Stimulated activated CD4-positive, alpha-beta T cell treated with anti-CD3 and anti-CD28 coated beads, Interleukin-4, amount 100 ng/mL, for 48 hours (primary cell): ENCODE data around the gene EFR3B.

Experiments used
- DNase-seq, 2 donors: peaks; one replicate each; pipeline ENCODE4 v3.0.0-alpha.2; 2020; ENCODE audit warnings: low read depth in 2 of 2

The EFR3B gene

GRCh38 chr2:25034081-25034480 is 7.8 kb upstream of the EFR3B start:
- no peak for DNase-seq

- no peak for DNase-seq
Observed at GRCh38 chr2:25035537-25036220, 6.2 kb upstream of the EFR3B start.

- DNase-seq: no peak
Observed at GRCh38 chr2:25036221-25036559, 5.7 kb upstream of the EFR3B start.

DNA sequence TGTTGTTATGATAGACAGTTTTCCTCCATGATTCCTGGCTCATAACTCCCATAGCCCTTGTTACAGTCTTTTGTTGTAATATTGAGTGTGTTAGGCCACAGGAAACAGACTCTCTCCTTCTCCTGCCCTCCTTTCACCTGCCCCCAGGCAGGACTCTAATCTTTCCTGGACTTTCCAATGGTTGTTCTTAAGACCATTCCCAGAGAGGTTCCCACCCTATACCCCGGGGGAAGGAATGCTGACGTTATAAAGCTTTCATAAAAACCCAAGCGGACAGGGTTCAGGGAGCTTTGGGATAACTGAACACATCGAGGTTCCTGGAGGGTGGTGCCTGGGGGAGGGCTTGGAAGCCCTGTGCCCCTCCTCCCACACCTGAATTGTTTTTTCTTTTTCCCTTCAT is 2.8 kb upstream of the EFR3B start:
- no peak for DNase-seq

GRCh38 chr2:25041307-25041927 is 459 bp upstream of the EFR3B start:
- peak in 1 of 2 donors; percentile 22 for DNase-seq

DNA sequence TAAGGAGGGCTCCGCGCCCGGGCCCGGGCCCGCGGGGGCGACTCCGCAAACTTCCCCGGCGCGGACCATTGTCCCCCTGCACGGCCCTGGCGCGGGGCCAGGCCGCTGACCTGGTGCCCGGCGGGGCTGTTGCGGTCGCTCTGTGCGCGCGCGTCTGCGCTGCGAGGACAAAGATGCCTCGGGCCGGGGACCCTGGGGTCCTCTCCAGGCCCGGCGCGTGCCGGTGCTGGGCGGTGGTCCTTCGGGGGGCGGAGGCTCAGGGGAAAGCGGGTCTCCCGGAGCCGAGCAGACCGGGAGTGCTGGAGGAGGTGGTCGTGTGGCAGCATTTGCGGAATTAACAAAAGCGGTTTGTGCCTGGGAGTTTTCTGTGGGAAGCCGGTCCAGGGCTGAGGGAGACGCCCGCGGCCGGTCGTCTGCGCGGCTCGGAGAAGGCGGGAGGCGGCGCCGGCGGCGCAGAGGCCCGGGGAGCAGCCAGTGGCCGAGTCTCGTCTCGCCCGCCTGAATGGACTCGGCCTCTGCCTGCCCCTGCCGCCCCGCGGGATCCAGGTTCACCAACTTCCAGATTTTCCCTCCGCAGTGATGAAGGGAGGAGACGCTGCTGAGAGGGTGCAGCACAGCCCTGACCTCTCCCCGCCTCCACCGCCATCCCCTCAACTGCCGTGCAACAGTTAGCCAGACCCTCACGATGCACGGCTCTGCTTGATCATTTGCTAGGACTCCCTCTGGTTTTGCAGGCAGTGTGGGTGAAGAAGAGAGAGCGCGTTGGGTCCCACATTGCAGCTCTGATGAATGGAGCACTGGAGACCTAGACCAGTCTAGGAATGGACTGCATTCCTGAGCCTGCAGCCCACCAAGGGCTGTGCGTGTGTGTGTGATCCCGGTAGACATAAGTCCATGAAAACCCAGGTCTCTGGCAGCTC is 705 bp downstream of the EFR3B start:
- DNase-seq: peak in 1 of 2 donors; percentile 3

DNA sequence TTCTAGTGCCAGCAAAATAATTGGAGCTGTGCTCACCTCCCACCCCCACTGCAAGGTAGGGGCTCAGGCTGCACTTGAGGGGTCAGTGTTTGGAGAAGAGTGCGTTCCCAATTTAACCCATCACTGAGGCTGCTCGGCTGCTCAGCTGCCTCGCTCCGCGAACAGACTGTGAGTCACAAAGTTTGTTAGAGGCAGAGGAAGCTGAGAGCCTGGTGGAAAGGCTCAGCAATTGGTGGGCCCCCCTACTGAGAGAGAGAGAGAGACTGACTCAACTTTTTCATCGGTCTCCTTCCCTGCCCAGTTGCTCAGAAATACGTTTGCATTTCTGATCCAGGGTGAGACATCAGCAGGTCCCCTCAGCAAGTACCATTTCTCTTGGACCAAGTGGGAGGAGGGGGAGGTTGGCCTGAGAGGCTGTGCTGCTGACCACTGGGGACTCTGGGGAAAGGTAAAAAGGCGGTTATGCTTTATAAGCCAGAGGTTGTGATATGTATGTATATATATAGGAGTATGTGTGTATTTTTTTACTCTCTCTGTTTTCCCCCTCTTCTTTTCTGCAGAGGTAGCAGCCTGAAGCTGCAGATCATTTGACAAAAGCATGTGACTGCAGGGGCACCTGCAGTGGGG is 1.5 kb downstream of the EFR3B start:
- peak; percentile 47 to 49 for DNase-seq

DNA sequence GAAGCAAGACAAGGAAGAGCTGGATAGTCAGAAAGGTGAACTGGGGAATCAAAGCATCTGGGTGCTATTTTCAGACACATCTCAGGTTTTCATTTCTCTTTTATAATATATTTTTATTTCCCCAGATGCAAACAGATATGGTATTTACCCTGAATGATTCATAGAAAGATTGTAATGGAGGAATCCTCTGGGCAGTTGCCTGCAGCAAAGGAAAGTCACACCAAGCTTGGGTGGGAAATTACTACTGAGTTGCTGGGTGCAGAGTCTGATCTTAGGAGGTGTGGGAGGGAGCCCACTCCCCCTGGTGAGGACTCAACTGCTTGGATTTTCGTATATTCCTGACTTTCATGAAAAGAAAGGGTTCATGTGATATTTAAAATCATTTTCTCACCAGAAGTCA is 2.1 kb downstream of the EFR3B start:
- DNase-seq: no peak

- no peak for DNase-seq
Observed at GRCh38 chr2:25044990-25045389, 3.1 kb downstream of the EFR3B start.

DNA sequence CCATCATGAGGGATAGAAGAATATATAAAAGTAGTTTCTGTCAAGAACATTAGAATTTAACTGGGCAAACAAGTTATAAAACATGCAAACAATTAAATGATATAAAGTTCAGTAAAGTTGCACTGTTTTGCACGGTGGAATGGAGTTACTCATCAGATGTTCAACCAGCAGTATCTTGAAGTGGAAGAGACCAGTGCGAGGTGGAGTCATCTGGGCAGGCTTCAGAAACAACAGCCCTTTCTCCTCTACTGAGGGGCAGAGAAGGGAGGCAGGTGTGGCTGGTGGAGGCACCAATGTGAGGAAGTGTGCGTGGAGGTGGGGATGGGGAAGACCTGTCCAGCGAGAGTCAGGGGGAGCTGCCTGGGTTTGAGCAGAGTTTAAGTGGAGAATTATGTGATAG is 7.5 kb downstream of the EFR3B start:
- no peak for DNase-seq

GRCh38 chr2:25050128-25050527 is 8.3 kb downstream of the EFR3B start:
- DNase-seq: no peak

DNA sequence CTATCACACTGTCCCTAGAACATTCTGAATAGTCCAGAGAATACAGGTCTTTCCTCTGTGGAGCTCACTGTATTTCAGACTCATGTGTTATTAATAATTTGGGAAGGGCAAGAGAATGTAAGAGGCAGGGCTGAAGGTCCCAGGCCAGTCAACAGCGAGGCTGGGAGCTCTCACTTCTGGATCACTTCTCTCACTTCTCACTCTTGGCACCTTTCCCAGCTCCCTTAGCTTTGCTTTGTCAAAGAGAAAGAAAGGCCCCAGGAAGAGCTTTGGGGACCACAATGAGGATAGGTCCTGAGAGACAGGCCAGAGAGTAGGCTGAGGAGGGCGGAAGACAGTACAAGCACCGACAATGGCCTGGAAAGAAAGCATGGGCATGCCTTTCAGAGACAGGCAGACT is 11.2 kb downstream of the EFR3B start:
- DNase-seq: no peak

GRCh38 chr2:25054720-25055119 is 12.8 kb downstream of the EFR3B start:
- no peak for DNase-seq

DNA sequence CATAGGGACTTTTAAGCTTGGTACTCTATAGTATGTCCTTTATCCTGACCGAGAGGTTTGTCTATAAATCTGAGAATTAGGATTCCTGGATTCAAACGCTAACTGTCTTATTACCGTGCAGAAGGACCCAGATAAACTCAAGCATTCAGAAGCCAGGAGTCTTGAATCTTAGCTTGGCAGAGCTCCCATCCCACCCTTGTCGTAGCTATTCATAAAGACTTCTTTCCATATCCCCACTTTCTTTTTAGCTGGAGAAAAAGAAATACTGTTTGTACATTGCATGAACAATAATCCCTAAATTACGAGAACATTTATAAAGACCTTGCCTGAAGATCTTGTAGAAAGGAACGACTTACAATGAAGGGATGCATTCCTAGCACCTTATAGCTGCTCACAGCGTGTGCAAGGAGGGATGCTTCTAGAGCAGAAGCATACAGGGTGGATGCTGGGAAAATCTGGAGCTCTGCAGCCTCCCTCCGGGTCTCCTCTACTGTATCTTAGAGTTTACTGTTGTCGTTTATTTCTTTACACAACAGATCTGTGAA is 13.6 kb downstream of the EFR3B start:
- no peak for DNase-seq

GRCh38 chr2:25056098-25056821 is 14.4 kb downstream of the EFR3B start:
- no peak for DNase-seq

DNA sequence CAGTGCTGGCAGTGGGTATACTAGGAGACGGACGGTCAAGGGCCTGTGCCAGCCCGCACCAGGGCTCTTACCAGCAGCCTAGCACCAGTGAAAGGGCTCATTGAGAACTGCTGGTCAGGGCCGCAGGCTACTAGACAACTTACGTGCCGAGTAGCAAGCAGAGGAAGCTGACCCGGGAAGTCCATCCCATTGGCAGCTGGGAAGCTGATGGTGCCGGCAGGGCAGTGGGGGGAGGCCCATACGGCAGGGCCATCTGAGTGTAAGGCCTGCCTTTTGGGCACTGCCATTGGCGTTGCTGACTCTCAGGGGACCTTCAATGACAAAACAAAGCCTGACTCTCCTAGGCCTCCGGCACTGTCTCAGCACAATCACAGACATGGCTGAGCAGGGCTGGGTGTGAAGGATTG is 20.6 kb downstream of the EFR3B start:
- DNase-seq: no peak

GRCh38 chr2:25063876-25064660 is 22.2 kb downstream of the EFR3B start:
- DNase-seq: no peak

DNA sequence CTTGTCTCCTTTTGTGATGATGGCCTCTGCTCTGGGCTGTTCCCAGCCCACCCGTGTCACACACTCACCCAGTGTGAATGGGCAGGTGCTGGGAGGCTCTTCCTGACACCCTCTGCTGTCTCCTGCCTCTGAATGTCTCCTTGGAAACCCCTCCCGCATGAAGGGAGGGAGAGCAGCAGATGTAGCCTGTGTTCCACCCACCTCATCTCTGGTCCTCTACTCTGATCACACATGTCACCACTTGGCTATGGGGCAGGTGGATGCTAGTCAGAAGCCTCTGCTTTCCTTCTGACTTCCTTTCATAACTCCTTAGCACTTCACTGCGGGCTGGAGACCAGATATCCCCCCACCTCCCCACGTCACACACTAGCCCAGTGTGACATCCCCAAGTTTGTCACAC is 23.9 kb downstream of the EFR3B start:
- DNase-seq: no peak

DNA sequence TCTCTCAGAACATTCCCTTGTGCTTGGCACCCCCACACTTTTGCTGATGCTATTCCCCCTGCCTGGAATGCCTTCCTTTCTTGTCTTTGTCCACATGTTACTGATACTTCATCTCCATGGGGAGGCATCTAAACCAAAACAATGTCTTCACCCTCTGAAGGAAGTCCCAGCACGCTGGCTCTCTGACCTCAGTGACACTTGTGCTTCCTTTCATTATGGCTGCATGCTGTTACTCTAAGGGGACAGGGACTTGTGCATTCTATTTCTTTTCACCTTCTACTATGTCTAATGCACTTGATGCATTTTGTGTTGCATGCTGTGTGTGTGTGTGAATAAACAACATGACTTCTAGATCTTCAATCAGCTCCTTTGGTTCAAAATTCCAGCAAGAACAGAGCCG is 24.6 kb downstream of the EFR3B start:
- DNase-seq: no peak

DNA sequence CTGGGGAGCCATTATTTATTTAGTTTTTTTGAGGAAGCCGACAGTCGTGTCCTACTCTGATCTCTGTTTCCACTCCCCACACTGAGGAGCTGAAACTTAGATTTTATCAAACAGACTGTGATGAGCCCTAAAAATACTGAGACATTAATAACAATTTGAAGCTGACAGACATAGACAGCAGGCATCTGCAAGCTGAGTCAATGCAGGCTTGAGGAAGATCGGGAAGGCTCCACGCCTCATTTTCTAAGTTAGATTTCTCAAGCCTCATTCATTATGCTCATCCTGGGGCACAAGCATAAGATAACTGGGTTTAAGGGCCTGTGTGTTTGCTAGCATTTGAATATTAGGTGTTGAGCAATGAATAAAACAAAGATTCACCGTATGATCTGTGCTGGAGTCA is 26.3 kb downstream of the EFR3B start:
- no peak for DNase-seq

- no peak for DNase-seq
Observed at GRCh38 chr2:25071966-25072365, 30.1 kb downstream of the EFR3B start.
